HG02759 (cell line): ENCODE measurements around the gene FAM216A.

Source experiments
- ATAC-seq: cut with Tn5 transposase; IDR thresholded peaks from one replicate; pipeline ENCODE4 v1.9.1; 2021; ENCODE audit warnings: mild to moderate bottlenecking, moderate library complexity; ENCODE audit not compliant: unreplicated experiment

Gene FAM216A

DNA sequence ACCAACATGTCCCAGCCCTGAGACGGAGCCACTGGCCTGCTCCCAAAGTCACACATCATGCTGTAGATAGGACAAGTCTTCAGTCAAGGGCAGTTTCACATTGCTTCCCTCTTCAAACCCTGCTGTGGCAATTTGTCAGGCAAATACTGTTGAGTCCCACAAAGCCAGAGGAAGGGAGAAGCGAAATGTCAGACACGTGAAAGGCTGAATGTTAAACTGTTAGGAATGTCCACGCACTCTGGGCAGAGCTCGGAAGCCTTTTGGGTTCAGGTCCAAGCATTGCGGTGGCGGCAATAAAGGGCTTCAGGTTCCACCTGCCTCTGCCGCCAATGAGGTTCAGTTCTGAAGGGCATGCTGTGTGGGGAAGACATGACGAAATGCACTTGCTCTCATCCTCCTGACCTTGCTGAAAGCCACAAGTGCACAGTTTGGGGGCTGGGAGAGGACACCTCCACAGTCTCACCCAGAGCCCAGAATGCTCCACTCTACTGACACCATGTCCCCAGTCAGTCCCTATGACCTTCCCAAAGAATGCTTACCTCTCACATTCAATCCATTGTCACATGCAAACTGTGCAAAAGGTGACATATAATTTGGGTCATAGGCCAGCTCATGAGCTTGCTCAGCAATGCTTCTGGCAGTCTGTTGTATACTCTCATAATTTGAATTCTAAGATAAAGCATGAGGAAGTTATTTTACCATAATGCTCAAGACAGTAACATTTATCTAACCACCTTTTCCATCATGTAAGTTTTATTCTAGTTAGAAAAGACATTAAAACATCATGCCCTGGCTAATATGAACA, 69.2 kb downstream of the FAM216A start:
- no peak for ATAC-seq

GRCh38 chr12:110538869-110539622, 70.4 kb downstream of the FAM216A start:
- no peak for ATAC-seq
